Activated CD4-positive, alpha-beta T cell treated with anti-CD3 and anti-CD28 coated beads for 1 hour (primary cell): ENCODE results near the gene ZBTB33.

ENCODE experiments used
- DNase-seq: peaks from one replicate; pipeline ENCODE4 v3.0.0-alpha.2; 2020

ZBTB33 gene

GRCh38 chrX:120250522-120251271 lies at the start of gene ZBTB33:
Gene ZBTB33, plus strand, starts transcription at chrX:120250812. Its CDS starts 2,604 bp downstream, at chrX:120253416.
- DNase-seq, result peak; percentile 72

- no peak for DNase-seq
These were observed 49.8 kb upstream of the ZBTB33 start for GRCh38 chrX:120200851-120201250.

GRCh38 chrX:120205816-120206753 lies 44.5 kb upstream of the ZBTB33 start:
- no peak for DNase-seq

- DNase-seq, result no peak
These were observed 43.5 kb upstream of the ZBTB33 start for GRCh38 chrX:120207009-120207605.

- peak; percentile 12 for DNase-seq
These were observed 37.0 kb upstream of the ZBTB33 start for GRCh38 chrX:120213438-120214265.

- no peak for DNase-seq
These were observed 27.2 kb upstream of the ZBTB33 start for GRCh38 chrX:120223374-120223773.

- DNase-seq, result no peak
These were observed 26.2 kb upstream of the ZBTB33 start for GRCh38 chrX:120224388-120224787.

GRCh38 chrX:120228187-120228908 lies 22.3 kb upstream of the ZBTB33 start:
- DNase-seq, result no peak

- DNase-seq, result no peak
These were observed 15.3 kb upstream of the ZBTB33 start for GRCh38 chrX:120235284-120235683.

GRCh38 chrX:120236687-120237479 lies 13.7 kb upstream of the ZBTB33 start:
- no peak for DNase-seq

- DNase-seq, result no peak
These were observed 11.7 kb upstream of the ZBTB33 start for GRCh38 chrX:120238933-120239332.

GRCh38 chrX:120242813-120243212 lies 7.8 kb upstream of the ZBTB33 start:
- no peak for DNase-seq

- no peak for DNase-seq
These were observed 6.2 kb upstream of the ZBTB33 start for GRCh38 chrX:120244395-120244734.

- DNase-seq, result peak; percentile 28
These were observed 5.7 kb upstream of the ZBTB33 start for GRCh38 chrX:120244735-120245498.

GRCh38 chrX:120251471-120252011 lies 929 bp downstream of the ZBTB33 start:
- peak; percentile 7 for DNase-seq

GRCh38 chrX:120253784-120254183 lies 3.2 kb downstream of the ZBTB33 start:
- no peak for DNase-seq

GRCh38 chrX:120260369-120260768 lies 9.8 kb downstream of the ZBTB33 start:
- no peak for DNase-seq

GRCh38 chrX:120262859-120263708 lies 12.5 kb downstream of the ZBTB33 start:
- no peak for DNase-seq

- no peak for DNase-seq
These were observed 13.7 kb downstream of the ZBTB33 start for GRCh38 chrX:120264341-120264740.
